Kidney (tissue), 14 donors: Measurements from ENCODE around the gene TMED7. TPM values are rescaled to one million over a fixed set of nuclear protein-coding genes. Genes with fewer than 3 reads are reported as not detected.

Experiments
- DNase-seq, 5 donors: peaks; one replicate each; pipeline ENCODE4 v3.0.0-alpha.2; 2013 to 2020
- FAIRE-seq: peaks from 2 replicates; lab custom pipeline; 2012; peaks lifted over from hg19 to GRCh38; lab: Jason Lieb, UNC
- H3K27ac ChIP-seq, 2 donors: one replicate each; pipeline ENCODE4 v1.7.0; 2013; ENCODE audit warnings: low read depth in 2 of 2, low read length in 2 of 2, inconsistent platforms in 1 of 2
- H3K27me3 ChIP-seq: one replicate; pipeline ENCODE4 v1.7.1; 2013; ENCODE audit warnings: low read length, inconsistent platforms; ENCODE audit not compliant: control insufficient read depth, insufficient read depth
- H3K36me3 ChIP-seq, 3 donors: one replicate each; pipeline versions ENCODE4 v1.7.0 to v1.7.1; 2013; ENCODE audit warnings: low read length in 3 of 3, control low read depth in 1 of 3, inconsistent platforms in 1 of 3; ENCODE audit not compliant: insufficient read depth in 3 of 3, control insufficient read depth in 2 of 3
- H3K4me1 ChIP-seq, 3 donors: one replicate each; pipeline versions ENCODE4 v1.7.0 to v1.7.1; 2013; ENCODE audit warnings: low read length in 3 of 3, inconsistent platforms in 1 of 3, low read depth in 1 of 3; ENCODE audit not compliant: control insufficient read depth in 2 of 3, insufficient read depth in 2 of 3
- H3K4me3 ChIP-seq, 3 donors: one replicate each; pipeline versions ENCODE4 v1.7.0 to v1.8.1; 2013; ENCODE audit warnings: low read length in 3 of 3, control low read depth in 1 of 3, inconsistent platforms in 1 of 3
- H3K9ac ChIP-seq, 3 donors: one replicate each; pipeline versions ENCODE4 v1.7.0 to v1.7.1; 2013; ENCODE audit warnings: low read length in 3 of 3, control low read depth in 1 of 3, inconsistent platforms in 1 of 3
- H3K9me3 ChIP-seq, 3 donors: one replicate each; pipeline versions ENCODE4 v1.7.0 to v1.7.1; 2013; ENCODE audit warnings: low read length in 3 of 3, control low read depth in 1 of 3, inconsistent platforms in 1 of 3; ENCODE audit not compliant: control insufficient read depth in 2 of 3, insufficient read depth in 1 of 3
- intact Hi-C: fragments of 100-400 bp; cut with DNase I; formaldehyde crosslinking; loops from one replicate; pipeline ENCODE4 v1.11.1; 2022
- polyA plus RNA-seq: library from polyadenylated mRNA; stranded (reverse); fragments of 350-450 nt; fragmentation: Illumina TruSeq; extraction: RNeasy Lipid Tissue Mini Kit (QIAGEN cat#74804); gene quantifications from one replicate; pipeline ENCODE4 v1.2.3, GENCODE V29; 2014; ENCODE audit warnings: low read depth, low replicate concordance; ENCODE audit not compliant: insufficient read depth
- total RNA-seq: library from RNA; stranded (reverse); fragmentation: NEBNext Ultra II Directional; extraction: Animal tissue kit (Norgen Biotek cat#: 25700); gene quantifications from one replicate; pipeline ENCODE4 v1.2.1, GENCODE V29; 2021
- TF ChIP-seq, protein P1 (sequence below): IDR thresholded peaks from 3 replicates; pipeline ENCODE4 v1.5.1; 2012; ENCODE audit warnings: mild to moderate bottlenecking, moderate library complexity, borderline replicate concordance; ENCODE audit not compliant: insufficient read depth; ENCODE audit errors: extremely low read depth
- donor health status: control.
- donor health status: control.
- donor health status: control.
- donor health status: control.
- donor health status: control.
- donor health status: DM: yes; HTN: yes; CAD: no.
- donor health status: Normal renal cell carcinoma (clear cell type).

The TMED7 gene
- total and polyA plus RNA-seq, 2 donors from 2014 or later, result 24.4 to 115 TPM

DNA sequence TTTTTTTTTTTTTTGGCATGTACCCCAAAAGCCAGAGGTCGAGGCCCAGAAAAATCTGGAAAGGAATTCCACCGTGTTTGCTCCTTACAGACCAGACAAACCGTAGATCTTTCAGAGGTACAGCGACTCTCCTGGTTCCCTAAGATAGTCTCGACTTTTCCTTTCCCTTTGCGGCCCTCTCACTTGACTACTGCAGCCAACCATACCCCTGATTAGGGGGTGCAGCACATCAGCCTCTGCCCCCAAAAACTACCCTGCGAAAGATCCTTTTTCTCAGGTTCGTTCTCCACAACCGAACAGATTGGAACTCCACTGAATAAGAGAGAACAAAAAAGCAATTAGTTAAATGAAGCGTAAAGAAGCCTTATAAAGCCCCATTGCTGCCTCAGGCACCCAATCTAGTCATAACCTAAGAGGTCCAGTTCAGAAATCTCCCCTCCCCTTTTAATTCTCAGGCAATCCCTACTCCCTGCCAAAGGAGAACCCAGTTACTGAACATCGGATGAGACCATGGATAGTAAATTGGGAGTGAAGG, 23.2 kb downstream of the TMED7 start:
- H3K36me3 ChIP-seq, result no peaks in the 10 kb centered on the region
- peak overlapping the region; percentile 7 to 73 (median 52) for H3K4me3 ChIP-seq
- no peak for FAIRE-seq
- no peaks in the 10 kb centered on the region for H3K27me3 ChIP-seq
- TF ChIP-seq, protein P1, sequence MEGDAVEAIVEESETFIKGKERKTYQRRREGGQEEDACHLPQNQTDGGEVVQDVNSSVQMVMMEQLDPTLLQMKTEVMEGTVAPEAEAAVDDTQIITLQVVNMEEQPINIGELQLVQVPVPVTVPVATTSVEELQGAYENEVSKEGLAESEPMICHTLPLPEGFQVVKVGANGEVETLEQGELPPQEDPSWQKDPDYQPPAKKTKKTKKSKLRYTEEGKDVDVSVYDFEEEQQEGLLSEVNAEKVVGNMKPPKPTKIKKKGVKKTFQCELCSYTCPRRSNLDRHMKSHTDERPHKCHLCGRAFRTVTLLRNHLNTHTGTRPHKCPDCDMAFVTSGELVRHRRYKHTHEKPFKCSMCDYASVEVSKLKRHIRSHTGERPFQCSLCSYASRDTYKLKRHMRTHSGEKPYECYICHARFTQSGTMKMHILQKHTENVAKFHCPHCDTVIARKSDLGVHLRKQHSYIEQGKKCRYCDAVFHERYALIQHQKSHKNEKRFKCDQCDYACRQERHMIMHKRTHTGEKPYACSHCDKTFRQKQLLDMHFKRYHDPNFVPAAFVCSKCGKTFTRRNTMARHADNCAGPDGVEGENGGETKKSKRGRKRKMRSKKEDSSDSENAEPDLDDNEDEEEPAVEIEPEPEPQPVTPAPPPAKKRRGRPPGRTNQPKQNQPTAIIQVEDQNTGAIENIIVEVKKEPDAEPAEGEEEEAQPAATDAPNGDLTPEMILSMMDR, result no peak
- DNase-seq, result peak in 4 of 5 donors; percentile 28 to 74 (median 52)
- H3K9me3 ChIP-seq, result no peaks in the 10 kb centered on the region
- intact Hi-C loops, result no loop called here
- peak overlapping the region; percentile 70 to 86 for H3K27ac ChIP-seq
- peak overlapping the region in 2 of 3 donors; percentile 20 to 65 for H3K9ac ChIP-seq
- H3K4me1 ChIP-seq, result peaks cover 0 to 11% (median 0%) of the 10 kb centered on the region in 3 donors

DNA sequence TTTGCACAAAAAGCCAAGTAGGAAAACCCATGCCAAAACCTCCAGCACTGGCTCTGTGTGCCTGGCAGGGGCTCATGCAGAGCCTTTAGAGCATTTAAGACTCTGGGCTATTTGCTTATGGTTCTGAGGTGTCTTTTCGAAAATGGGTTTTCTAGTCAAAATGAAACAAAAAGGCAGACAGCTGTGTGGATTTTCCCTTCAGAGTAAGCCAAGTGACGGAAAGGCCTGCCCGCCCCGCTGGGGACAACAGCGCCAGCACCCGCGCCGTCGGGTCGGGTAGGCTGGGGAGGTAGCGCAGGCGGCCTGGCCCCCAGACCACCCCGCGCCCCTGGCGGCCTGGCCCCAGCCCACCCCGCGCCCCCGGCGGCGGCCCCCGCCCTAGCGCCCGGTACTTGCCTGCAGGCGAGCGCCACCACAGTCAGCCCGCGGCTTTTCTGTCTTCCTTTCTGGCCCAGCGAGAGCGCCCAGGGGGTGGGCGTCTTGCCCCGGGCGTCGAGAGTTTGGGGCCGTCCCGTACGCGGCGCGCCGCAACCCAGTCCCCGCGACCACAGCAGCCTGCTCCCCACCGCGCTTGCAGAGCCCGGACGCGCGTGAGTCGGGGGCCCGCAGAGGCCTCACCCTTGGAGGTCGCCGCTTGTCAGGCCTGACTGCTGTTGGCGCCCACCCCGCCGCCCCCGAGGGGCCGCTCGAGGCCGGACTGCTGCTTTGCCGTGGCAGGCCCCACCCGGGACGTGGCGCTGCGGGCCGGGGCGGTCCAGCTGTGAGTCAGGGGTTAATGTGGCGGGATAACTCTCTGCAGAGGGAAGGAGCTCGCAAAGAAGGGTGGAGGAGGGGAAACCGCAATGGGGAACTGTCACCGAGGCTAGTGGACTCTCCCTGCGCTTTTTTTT, 23.9 kb downstream of the TMED7 start, which contains the start of gene TICAM2:
TSS of gene TICAM2 (minus strand) at position 779 of the 890 bp plus-strand sequence. CDS start 21,223 bp downstream, outside the sequence.
- Histone ChIP-seq H3K9ac (peak within 1 kb of the TSS; percentile 54 to 65 (median 55)), H3K4me3 (peak within 1 kb of the TSS; percentile 61 to 73 (median 71)), H3K4me1 (peaks cover 0 to 11% (median 0%) of the 10 kb centered on the region in 3 donors), H3K27me3 (no peaks in the 10 kb centered on the region), H3K9me3 (no peaks in the 10 kb centered on the region), H3K36me3 (no peaks in the 10 kb centered on the region), H3K27ac (peak within 1 kb of the TSS; percentile 70 to 86)
- TF ChIP-seq, protein P1, result peak; percentile 6
- intact Hi-C loops, result no loop called here
- no peak for FAIRE-seq
- peak; percentile 53 to 87 (median 77) for DNase-seq

GRCh38 chr5:115600766-115601165, 25.1 kb downstream of the TMED7 start:
- H3K27ac ChIP-seq, result no peak overlapping the region
- no peak for DNase-seq
- no peak overlapping the region for H3K9ac ChIP-seq
- FAIRE-seq, result no peak
- peaks cover 0 to 11% (median 0%) of the 10 kb centered on the region in 3 donors for H3K4me1 ChIP-seq
- no peaks in the 10 kb centered on the region for H3K27me3 ChIP-seq
- intact Hi-C loops, result no loop called here
- no peaks in the 10 kb centered on the region for H3K36me3 ChIP-seq
- no peaks in the 10 kb centered on the region for H3K9me3 ChIP-seq
- TF ChIP-seq, protein P1, result no peak
- H3K4me3 ChIP-seq, result peak overlapping the region in 1 of 3 donors; percentile 13
